HCEC 1CT (cell line): ENCODE measurements around the gene GUCY2D.
"Not testable (repeated sequence)": the region's sequence is repeated elsewhere in the genome, so short reads cannot be mapped to it uniquely, and the experiment has no call there.

Experiments used
- DNase-seq: peaks from one replicate; pipeline ENCODE4 v3.0.0-alpha.2; 2017

Gene GUCY2D

GRCh38 chr17:8019166-8019565 is 16.8 kb downstream of the GUCY2D start:
- no peak for DNase-seq

DNA sequence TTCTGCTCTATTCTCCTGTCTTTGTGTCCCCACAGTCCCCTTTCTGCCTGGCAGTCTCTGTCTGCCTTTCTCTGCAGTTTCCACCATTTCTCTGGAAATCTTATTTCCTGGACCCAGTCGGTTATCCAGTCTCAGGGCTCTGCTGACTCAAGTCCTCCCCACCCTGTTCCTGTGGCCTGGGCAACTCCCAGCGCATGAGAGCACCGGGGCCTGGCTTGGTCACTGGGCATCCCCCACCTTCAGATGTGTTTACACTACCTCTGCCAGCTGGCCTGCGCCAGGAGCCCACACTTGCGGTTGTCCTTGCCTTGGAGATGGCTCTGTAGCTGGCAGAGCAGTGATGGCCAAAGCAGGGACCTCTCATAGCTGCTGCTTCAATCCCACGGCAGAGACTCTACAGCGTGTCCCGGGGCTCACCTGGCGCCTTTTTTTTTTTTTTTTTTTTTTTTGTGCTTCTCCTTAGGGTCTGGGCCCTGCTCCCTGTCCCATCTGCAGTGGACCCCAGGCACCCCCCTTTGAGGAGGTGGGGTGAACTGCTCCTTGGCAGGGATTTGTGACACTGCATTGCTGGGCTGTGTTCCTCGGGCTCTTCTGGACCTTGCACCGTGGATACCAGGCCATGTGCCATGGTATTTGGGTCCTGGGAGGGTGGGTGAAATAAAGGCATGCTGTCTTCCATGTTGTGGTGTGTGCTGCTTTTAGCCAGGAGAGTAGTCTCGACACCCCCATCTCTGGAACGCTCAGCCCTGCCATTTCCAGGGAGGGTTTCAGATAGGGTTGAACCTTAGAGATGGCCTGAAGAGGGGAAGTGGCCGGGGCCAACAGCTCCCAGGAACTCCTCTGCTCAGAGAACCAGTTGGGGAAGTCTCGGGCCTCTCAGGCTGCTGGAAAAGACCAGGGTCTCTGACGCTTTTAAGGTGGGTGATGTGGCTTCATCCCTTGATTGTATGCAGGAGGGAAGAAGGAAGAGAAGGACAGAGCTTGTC is 17.5 kb downstream of the GUCY2D start:
- no peak for DNase-seq

DNA sequence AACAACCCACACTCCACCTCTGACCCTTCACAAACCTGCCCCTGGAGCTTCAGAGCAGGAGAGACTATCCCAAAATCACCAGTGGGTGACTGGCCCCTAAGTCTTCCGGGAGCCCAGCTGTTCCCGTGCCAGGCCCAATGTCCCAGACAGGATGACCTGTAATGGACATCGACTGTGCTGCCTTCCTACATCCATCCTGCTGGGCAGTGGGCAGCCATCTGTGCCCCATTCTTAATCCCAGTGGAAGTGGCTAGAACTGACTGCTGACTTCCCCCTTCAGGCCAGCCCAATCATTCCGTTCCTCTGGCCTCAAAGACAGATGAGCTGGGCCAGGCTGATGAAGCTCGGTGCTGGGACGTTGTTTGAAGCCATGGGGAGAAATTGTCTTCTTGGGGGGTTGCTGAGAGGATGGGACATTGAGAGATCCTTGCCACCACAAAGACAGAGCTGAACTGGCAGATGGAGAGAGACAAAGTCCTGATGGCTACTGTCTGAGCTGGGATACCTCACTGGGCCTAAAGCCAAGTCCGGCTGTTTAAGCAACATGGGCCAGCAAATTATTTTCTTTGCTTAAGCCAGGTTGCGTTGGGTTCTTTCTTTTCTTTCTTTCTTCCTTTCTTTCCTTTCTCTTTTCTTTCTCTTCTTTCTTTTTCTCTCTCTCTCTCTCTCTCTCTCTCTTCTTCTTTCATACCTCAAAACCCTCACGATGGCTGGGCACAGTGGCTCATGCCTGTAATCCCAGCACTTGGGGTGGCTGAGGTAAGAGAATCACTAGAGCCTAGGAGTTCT is 18.6 kb downstream of the GUCY2D start:
- DNase-seq, result no peak

GRCh38 chr17:8021565-8022359 is 19.3 kb downstream of the GUCY2D start:
- DNase-seq, result no peak

- DNase-seq, result no peak
Observed at GRCh38 chr17:8022360-8023003, 20.1 kb downstream of the GUCY2D start.

DNA sequence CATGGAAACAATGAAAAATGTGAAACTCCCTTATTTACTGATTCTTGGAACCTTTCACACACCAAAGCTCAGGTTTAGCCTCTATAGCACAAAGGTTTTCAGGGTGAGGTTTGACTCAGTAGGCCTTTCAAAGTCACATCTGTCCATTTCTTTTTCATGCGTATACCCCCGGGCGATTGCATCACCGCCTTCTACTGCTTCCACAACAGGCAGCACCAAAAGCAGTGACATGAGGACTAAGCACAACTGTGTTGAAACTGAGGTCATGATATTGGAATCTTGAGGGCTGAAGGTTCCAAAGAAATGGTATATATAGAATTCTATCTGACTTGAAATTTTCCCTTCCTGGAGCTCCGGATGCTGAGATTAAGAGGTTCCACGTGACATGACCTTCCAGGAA is 21.7 kb downstream of the GUCY2D start:
- not testable (repeated sequence) for DNase-seq

GRCh38 chr17:8025176-8025911 is 22.9 kb downstream of the GUCY2D start:
- DNase-seq, result no peak

- no peak for DNase-seq
Observed at GRCh38 chr17:8029121-8029520, 26.7 kb downstream of the GUCY2D start.

DNA sequence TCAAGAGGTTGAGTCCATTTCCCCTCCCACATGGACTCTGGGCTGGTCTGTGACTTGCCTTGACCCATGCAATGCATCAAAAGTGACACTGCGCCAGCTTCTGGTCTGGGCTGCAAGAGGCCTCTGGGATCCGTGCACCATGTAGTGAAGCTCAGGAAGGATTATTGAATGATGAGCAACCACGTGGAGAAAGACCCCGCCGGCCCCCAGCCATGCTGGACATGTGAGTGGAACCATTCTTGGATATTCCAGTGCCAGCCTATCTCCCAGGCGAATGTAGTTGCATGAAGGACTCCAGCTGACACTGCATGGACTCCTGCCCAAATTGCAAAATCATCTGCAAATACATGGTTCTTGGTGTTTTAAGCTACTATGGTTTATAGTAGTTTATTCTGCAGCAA is 28.8 kb downstream of the GUCY2D start:
- DNase-seq, result no peak

GRCh38 chr17:8031950-8032349 is 29.5 kb downstream of the GUCY2D start:
- DNase-seq, result no peak

DNA sequence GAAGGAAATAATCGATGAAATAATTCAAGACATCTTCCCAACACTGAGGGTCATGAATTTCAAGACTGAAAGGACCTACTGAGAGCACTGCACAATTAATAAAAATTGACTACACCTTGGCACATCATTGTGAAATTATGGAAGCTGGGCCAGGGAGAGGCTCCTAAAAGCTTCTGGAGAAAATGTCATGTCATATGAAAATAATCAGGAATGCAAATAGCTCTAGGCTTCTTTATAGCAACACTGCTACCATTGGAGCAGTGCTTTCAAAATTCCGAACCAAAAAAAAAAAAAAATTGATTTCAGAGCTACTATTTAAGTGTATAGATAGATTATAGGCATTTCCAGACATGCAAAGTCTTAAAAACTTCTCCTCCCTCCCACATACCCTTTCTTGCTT is 30.0 kb downstream of the GUCY2D start:
- DNase-seq, result no peak

DNA sequence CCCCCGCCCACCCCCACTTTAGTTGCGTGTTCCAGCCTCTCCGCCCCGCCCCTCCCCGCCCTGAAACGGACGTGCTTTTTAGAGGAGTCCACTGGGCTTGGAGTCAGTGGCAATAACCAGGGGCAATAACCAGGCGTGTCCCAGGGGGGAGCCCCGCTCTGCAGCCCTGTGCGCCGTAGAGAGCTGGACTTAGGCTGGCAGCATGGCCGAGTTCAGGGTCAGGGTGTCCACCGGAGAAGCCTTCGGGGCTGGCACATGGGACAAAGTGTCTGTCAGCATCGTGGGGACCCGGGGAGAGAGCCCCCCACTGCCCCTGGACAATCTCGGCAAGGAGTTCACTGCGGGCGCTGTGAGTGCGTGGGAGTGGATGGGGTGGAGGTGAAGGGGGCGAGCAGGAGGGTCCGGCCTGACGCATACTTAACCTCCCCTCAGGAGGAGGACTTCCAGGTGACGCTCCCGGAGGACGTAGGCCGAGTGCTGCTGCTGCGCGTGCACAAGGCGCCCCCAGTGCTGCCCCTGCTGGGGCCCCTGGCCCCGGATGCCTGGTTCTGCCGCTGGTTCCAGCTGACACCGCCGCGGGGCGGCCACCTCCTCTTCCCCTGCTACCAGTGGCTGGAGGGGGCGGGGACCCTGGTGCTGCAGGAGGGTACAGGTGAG is 36.7 kb downstream of the GUCY2D start, which contains the start of gene ALOX15B:
Gene ALOX15B, plus strand, starts transcription at position 106 of the 657 bp plus-strand sequence. Its CDS starts 97 bp downstream, at position 203.
- DNase-seq, result no peak

- no peak for DNase-seq
Observed at GRCh38 chr17:8039611-8040168, 37.3 kb downstream of the GUCY2D start.

DNA sequence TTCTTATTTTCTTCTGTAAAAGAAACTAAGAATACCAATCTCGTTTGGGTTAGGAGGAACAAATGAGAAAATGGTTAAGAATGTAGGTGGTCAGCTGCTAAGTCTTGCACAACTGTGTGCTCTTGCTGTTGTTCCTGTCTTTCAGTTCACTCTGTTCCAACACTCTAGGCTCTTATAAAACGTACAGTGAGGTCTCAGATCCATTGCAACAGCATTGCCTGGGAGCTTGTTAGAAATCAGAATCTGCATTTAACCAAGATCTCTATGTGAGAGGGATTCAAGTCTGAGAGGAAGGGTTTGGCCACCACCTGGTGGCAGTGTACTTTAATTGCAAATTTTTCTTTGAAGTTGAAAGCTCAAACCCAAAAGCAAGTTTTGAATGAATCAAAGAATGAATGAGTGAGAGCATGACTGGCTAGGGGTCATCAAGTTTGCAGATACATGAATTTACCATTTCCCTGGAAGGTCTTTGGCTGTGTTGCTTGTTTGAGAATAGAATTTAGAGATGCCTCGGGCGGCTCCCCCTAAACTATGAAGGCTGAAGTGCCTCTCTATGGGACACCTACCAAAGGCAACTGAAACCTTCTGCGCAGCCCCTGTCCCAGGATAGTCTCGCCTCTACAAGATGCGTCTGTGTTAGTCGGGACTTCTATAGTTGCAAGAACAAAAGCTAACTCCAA is 39.0 kb downstream of the GUCY2D start:
- DNase-seq, result peak; percentile 65

DNA sequence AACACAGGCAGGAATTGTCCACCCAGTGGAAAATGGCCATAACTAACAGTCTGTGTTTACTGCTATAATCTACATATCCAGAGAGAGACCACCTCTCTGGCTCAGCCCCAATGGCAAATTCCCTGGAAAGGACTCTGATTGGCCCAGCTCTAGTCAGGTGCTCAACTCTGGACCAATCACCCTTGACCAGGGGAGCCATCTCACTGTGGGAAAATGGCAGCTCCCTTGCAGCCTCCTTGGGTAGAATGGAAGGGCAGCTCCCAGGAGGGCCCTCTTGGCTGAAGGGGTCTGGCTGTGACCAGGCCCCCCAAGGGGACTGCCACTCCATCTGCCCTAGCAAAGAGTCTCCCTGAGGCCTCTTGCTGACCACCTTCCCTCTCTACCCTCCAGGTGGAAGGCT is 39.6 kb downstream of the GUCY2D start:
- no peak for DNase-seq

- DNase-seq, result no peak
Observed at GRCh38 chr17:8044819-8045810, 42.7 kb downstream of the GUCY2D start.

DNA sequence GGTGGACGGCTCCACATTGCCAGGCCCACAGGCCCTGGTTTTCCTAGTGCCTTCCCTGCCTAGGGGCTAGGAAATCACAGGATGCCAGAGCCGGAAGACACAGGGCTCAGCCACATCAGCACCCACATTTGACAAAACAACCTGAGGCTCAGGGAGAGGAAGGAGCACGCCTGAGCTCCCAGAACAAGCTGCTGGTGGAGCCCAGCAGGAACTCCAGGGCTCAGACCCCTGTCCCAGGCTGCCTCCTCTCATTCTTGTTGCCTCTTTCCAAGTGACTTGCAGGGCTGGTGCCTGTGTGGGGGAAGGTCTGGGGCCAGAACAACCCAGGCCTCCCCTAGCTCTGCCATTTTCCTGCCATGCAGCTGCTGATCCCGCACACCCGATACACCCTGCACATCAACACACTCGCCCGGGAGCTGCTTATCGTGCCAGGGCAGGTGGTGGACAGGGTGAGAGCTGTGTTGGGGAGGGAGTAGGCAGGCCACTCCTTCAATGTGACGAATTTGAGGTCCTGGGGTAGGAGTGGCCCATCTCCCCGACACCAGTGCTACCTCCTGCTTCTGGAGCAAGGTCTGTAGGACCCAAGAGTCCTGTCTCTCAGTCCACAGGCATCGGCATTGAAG is 44.0 kb downstream of the GUCY2D start:
- DNase-seq, result no peak
